Erythroblast (primary cell): Measurements from ENCODE around the gene LGR6.

Experiments used
- GATA1 ChIP-seq: IDR thresholded peaks from 2 replicates; pipeline ENCODE4 v1.6.1; 2011; ENCODE audit warnings: low read depth, mild to moderate bottlenecking, control low read depth, low read length, moderate library complexity
- POLR2A ChIP-seq: IDR thresholded peaks from 2 replicates; pipeline ENCODE4 v1.6.1; 2011; ENCODE audit warnings: mild to moderate bottlenecking, low read length

DNA sequence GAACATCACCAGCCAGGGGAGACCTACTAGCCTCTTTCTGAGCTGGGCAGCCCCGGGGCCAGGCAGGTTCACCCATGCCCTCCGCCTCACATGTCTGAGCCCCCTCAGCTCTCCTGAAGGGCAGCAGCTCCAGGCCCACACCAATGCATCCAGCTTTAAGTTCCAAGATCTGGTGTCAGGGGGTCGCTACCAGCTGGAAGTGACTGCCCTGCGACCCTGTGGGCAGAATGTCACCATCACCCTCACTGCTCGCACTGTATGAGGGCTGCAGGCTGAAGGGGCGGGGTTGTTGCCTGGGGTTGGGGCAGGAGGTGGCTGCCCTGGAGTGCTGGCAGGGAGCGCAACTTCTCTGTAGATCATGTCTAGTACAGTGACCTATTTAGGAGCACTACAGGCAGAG is 24.7 kb upstream of the LGR6 start:
- no peak for TF ChIP-seq POLR2A
- no peak for TF ChIP-seq GATA1
